Mammary epithelial cell (primary cell): ENCODE data around the gene PTPRC.

Experiments
- EZH2 ChIP-seq: IDR thresholded peaks from 2 replicates; pipeline ENCODE4 v1.6.1; 2012; ENCODE audit warnings: low read length, inconsistent platforms, borderline replicate concordance
- TF ChIP-seq, protein P1 (sequence below), 2 donors: IDR thresholded peaks in 1 of 2; conservative IDR thresholded peaks in 1 of 2; 2 replicates each; pipeline ENCODE4 v1.5.1; 2011 to 2012; ENCODE audit warnings: inconsistent platforms in 2 of 2, low read length in 2 of 2, mild to moderate bottlenecking in 2 of 2, control low read depth in 1 of 2, low read depth in 1 of 2; ENCODE audit not compliant: insufficient read depth in 1 of 2; ENCODE audit errors: extremely low read depth in 1 of 2

DNA sequence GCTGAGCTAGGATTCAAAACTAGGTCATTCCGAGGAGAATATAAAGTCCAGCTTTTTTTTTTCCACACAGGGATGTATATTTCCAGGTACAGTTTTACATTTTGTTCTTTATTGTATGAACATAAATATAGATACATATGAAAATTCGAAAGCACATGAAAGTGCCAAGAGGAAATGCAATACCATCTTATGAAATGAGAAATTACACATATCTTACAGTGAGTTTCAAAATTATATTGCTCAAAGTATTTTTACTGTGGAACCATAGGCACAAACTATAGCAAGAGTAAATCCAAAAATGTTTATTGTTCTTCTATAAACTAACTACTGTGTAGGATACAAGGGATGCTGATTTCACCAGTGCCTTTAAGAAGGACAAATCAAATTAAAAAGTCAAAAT, 39.0 kb downstream of the PTPRC start:
- TF ChIP-seq, protein P1, sequence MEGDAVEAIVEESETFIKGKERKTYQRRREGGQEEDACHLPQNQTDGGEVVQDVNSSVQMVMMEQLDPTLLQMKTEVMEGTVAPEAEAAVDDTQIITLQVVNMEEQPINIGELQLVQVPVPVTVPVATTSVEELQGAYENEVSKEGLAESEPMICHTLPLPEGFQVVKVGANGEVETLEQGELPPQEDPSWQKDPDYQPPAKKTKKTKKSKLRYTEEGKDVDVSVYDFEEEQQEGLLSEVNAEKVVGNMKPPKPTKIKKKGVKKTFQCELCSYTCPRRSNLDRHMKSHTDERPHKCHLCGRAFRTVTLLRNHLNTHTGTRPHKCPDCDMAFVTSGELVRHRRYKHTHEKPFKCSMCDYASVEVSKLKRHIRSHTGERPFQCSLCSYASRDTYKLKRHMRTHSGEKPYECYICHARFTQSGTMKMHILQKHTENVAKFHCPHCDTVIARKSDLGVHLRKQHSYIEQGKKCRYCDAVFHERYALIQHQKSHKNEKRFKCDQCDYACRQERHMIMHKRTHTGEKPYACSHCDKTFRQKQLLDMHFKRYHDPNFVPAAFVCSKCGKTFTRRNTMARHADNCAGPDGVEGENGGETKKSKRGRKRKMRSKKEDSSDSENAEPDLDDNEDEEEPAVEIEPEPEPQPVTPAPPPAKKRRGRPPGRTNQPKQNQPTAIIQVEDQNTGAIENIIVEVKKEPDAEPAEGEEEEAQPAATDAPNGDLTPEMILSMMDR (conservative IDR thresholded peaks at IDR 0.05 in 1 of 2, IDR thresholded peaks at IDR 0.05 in 1 of 2; ENCODE audit: extremely low read depth in 1 of 2, insufficient read depth in 1 of 2, low read depth in 1 of 2, low read length in 2 of 2) = no peak
- TF ChIP-seq EZH2 = no peak
